NCI-H226 (cell line): ENCODE measurements around the gene GARNL3.

Source experiments
- DNase-seq: peaks from one replicate; pipeline ENCODE4 v3.0.0-alpha.2; 2015

Gene GARNL3

GRCh38 chr9:127389381-127390247, 125.0 kb downstream of the GARNL3 start:
- DNase-seq, result no peak

- DNase-seq, result no peak
These were observed 125.6 kb downstream of the GARNL3 start for GRCh38 chr9:127390248-127390545.

- DNase-seq, result no peak
These were observed 126.0 kb downstream of the GARNL3 start for GRCh38 chr9:127390563-127390962.

GRCh38 chr9:127392166-127392565, 127.6 kb downstream of the GARNL3 start:
- DNase-seq, result no peak

GRCh38 chr9:127392976-127393375, 128.4 kb downstream of the GARNL3 start:
- no peak for DNase-seq

GRCh38 chr9:127393645-127394044, 129.1 kb downstream of the GARNL3 start:
- no peak for DNase-seq

GRCh38 chr9:127395497-127396252, 131.1 kb downstream of the GARNL3 start:
- DNase-seq, result peak; percentile 36

- no peak for DNase-seq
These were observed 131.8 kb downstream of the GARNL3 start for GRCh38 chr9:127396253-127396807.

GRCh38 chr9:127396808-127397645, 132.5 kb downstream of the GARNL3 start, which contains the start of gene SLC2A8:
Gene SLC2A8 (plus strand): TSS chr9:127397169. CDS start chr9:127397231, 62 bp downstream.
- peak; percentile 99 for DNase-seq

- no peak for DNase-seq
These were observed 133.2 kb downstream of the GARNL3 start for GRCh38 chr9:127397646-127398274.

- DNase-seq, result no peak
These were observed 133.7 kb downstream of the GARNL3 start for GRCh38 chr9:127398275-127398647.

GRCh38 chr9:127398715-127399400, 134.3 kb downstream of the GARNL3 start:
- DNase-seq, result no peak

GRCh38 chr9:127399736-127400269, 135.2 kb downstream of the GARNL3 start:
- no peak for DNase-seq

- no peak for DNase-seq
These were observed 138.0 kb downstream of the GARNL3 start for GRCh38 chr9:127402401-127403090.

- DNase-seq, result no peak
These were observed 139.1 kb downstream of the GARNL3 start for GRCh38 chr9:127403507-127404192.

GRCh38 chr9:127404631-127405030, 140.1 kb downstream of the GARNL3 start:
- no peak for DNase-seq

- no peak for DNase-seq
These were observed 141.0 kb downstream of the GARNL3 start for GRCh38 chr9:127405344-127406125.

- no peak for DNase-seq
These were observed 142.4 kb downstream of the GARNL3 start for GRCh38 chr9:127406799-127407491.

- DNase-seq, result no peak
These were observed 142.9 kb downstream of the GARNL3 start for GRCh38 chr9:127407492-127407843.
